ENCODE data around the gene SLC1A3.
A peak's percentile ranks its signal among the peaks of the same experiment; 100 is the strongest.
"Not testable (repeated sequence)": the region's sequence is repeated elsewhere in the genome, so short reads cannot be mapped to it uniquely, and the experiment has no call there.

The SLC1A3 gene

DNA sequence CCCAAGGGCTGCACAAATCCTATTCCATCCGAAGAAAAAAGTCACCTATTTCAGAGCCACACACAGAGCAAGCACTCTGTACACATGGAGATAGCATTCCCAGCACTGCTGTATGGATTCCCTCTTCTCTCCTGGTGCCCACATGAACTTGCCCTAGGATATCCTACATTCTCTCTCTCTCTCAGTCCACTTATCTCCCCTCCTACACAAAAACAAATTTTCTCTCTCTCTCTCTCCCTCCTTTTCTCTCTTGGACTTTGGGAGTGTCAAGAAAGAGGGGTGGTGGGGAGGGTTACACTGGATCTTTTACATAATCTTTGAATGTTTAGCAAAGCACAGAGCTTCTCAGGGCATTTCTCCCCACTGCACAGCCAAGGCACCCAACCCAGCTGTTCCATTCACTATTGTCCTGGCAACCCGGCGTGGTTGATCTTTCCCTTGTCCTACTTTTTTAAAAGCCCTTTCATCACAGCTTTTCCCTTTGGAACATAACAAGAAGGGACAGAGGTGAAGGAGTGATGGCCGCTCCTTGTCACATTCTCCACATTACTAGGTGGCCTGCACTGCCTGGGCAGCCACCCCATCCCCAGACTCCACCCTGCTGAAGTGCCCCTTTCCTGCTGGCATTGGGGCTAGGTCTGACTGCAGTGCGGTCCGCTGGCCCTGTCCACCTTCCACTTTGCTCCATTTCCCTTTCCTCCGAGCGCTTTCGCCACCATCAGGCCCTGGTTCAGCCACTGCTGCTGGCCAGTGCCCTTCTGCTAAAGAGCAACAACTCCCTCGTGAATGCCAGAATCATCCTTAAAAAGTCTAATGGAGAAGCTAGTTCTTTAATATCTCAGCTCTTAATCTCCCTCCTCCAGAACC lies 22.2 kb upstream of the SLC1A3 start:
- H3K4me1 ChIP-seq (ENCODE audit: control insufficient read depth, insufficient read depth, low read length), result no peaks in the 10 kb centered on the region
- H3K36me3 ChIP-seq (ENCODE audit: control insufficient read depth, insufficient read depth, low read length), result no peaks in the 10 kb centered on the region
- no peaks in the 10 kb centered on the region for H3K27me3 ChIP-seq (ENCODE audit: control insufficient read depth, insufficient read depth, low read length)
- H3K4me3 ChIP-seq (ENCODE audit: low read depth, low read length), result no peak overlapping the region
- H3K9me3 ChIP-seq (ENCODE audit: control insufficient read depth, insufficient read depth, low read depth, low read length), result no peaks in the 10 kb centered on the region
- no peak overlapping the region for H3K27ac ChIP-seq (ENCODE audit: low read depth, low read length)
- H3K9ac ChIP-seq (ENCODE audit: low read length), result no peak overlapping the region

DNA sequence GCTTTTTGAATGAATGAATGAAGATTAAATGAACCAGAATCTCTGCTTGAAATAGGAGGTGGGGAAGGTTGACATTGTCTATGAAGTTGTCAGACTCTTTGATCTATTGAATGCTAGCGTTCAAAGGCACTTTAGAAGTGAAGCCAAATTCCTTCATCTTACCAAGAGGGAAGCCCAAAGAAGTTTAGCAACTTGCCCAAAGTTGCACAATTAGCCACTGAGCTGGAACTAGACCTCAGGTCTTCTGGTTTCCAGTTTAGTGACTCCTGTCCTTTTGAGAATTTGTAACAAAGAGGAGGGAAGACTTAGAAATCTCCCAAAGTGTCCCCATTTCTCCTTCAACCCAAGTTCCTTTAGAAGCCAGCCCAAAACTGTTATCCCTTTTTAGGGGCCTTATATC lies 20.7 kb upstream of the SLC1A3 start:
- no peaks in the 10 kb centered on the region for H3K9me3 ChIP-seq (ENCODE audit: control insufficient read depth, insufficient read depth, low read depth, low read length)
- H3K9ac ChIP-seq (ENCODE audit: low read length), result no peak overlapping the region
- no peak overlapping the region for H3K27ac ChIP-seq (ENCODE audit: low read depth, low read length)
- peaks cover 5% of the 10 kb centered on the region for H3K4me1 ChIP-seq (ENCODE audit: control insufficient read depth, insufficient read depth, low read length)
- H3K27me3 ChIP-seq (ENCODE audit: control insufficient read depth, insufficient read depth, low read length), result no peaks in the 10 kb centered on the region
- H3K4me3 ChIP-seq (ENCODE audit: low read depth, low read length), result no peak overlapping the region
- no peaks in the 10 kb centered on the region for H3K36me3 ChIP-seq (ENCODE audit: control insufficient read depth, insufficient read depth, low read length)

DNA sequence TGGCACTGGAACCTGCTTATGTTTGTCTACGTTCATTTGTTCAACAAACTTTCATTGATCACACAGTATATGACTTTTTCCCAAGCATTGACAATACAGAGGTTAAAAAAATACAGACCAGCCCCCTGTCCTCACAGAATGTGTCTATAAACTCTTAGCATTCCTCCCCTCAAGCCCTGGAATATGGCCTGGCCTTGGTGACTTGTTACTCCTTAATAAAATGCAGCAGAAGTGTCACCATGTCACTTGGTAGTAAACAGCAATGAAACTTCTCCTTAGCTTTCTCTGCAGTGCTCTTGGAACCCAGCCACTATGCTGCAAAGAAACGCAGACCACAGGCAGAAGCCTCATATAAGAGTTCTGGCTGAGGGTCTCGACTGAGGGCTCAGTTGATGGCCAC lies 19.1 kb upstream of the SLC1A3 start:
- H3K9ac ChIP-seq (ENCODE audit: low read length), result no peak overlapping the region
- no peaks in the 10 kb centered on the region for H3K27me3 ChIP-seq (ENCODE audit: control insufficient read depth, insufficient read depth, low read length)
- no peak overlapping the region for H3K27ac ChIP-seq (ENCODE audit: low read depth, low read length)
- no peak overlapping the region for H3K4me3 ChIP-seq (ENCODE audit: low read depth, low read length)
- peaks cover 14% of the 10 kb centered on the region for H3K4me1 ChIP-seq (ENCODE audit: control insufficient read depth, insufficient read depth, low read length)
- no peaks in the 10 kb centered on the region for H3K9me3 ChIP-seq (ENCODE audit: control insufficient read depth, insufficient read depth, low read depth, low read length)
- no peaks in the 10 kb centered on the region for H3K36me3 ChIP-seq (ENCODE audit: control insufficient read depth, insufficient read depth, low read length)

DNA sequence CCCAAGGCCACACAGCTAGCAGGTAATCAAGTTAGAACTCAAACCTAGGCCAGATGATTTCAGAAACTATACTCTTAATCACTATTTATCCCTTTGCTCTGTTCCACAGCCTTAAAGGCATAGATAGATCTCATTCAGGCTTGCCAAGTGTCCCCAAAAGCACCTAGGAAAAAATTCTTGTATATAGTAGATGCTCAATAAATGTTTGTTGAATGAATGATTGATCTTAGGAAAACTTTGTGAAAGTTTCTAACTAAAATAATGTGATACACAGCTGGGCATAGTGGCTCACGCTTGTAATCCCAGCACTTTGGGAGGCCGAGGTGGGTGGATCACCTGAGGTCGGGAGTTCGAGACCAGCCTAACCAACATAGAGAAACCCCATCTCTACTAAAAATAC lies 16.7 kb upstream of the SLC1A3 start:
- H3K27ac ChIP-seq (ENCODE audit: low read depth, low read length); H3K36me3 ChIP-seq (ENCODE audit: control insufficient read depth, insufficient read depth, low read length); H3K27me3 ChIP-seq (ENCODE audit: control insufficient read depth, insufficient read depth, low read length); H3K9me3 ChIP-seq (ENCODE audit: control insufficient read depth, insufficient read depth, low read depth, low read length); H3K4me3 ChIP-seq (ENCODE audit: low read depth, low read length); H3K9ac ChIP-seq (ENCODE audit: low read length): not testable (repeated sequence)
- peaks cover 14% of the 10 kb centered on the region for H3K4me1 ChIP-seq (ENCODE audit: control insufficient read depth, insufficient read depth, low read length)

DNA sequence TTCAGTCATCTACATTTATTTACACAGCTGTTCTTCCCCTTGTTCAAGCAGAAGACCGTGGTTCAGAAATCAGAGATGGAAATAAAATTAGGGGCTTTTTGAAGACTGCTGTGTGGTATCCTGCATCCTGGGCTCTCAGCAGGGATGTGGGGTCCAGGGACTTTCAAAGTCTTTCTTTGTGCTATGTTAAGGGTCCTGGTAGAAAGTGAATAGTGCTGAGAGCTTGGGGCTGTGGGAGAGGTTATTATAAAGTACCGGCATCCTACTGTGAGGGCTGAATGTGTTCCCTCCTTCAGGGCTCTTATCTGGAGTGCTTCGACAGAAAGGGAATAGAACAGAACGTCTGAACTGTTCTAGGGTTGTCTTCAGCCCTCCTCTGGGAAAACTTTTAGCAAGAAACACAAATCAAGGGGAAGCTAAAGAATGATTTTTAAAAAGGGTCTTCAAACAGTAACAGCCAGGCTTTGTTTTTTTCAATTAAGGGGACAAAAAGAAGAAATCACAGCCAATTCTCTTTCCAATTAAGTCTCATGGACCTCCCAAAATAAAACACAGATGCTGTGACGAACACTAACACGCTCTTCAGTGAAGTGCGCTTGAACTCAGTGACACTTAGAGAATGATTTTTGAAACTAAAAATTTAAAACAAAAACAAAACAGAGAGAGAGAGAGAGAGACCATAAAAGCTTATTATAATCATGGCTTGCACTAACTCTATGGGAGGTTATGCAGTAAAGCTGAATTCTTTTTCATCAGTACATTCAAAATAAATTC lies 15.7 kb upstream of the SLC1A3 start:
- H3K9me3 ChIP-seq (ENCODE audit: control insufficient read depth, insufficient read depth, low read depth, low read length), result no peaks in the 10 kb centered on the region
- H3K36me3 ChIP-seq (ENCODE audit: control insufficient read depth, insufficient read depth, low read length), result no peaks in the 10 kb centered on the region
- H3K4me1 ChIP-seq (ENCODE audit: control insufficient read depth, insufficient read depth, low read length), result peaks cover 14% of the 10 kb centered on the region
- no peak overlapping the region for H3K9ac ChIP-seq (ENCODE audit: low read length)
- H3K4me3 ChIP-seq (ENCODE audit: low read depth, low read length), result peak overlapping the region; percentile 11; the same call in 1 of the 2 replicates
- H3K27me3 ChIP-seq (ENCODE audit: control insufficient read depth, insufficient read depth, low read length), result no peaks in the 10 kb centered on the region
- no peak overlapping the region for H3K27ac ChIP-seq (ENCODE audit: low read depth, low read length)

DNA sequence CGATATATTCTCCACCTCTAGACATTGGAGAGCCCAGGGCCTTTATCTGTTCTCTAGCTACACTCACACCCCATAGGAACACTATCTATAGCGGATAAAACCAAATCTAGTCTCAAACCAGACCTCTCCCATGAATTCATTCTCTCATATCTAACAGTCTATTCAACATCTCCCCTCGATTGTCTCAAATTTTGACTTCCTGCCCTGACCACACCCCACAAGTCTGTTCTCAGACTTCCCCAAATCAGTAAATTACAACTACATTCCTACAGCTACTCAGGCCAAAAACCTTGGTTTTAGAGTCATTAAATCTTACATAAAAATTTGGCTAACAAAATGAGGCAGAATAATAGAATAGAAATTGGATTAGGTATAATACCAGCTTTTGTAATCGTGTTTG lies 12.5 kb upstream of the SLC1A3 start:
- no peaks in the 10 kb centered on the region for H3K27me3 ChIP-seq (ENCODE audit: control insufficient read depth, insufficient read depth, low read length)
- no peak overlapping the region for H3K9ac ChIP-seq (ENCODE audit: low read length)
- peaks cover 31% of the 10 kb centered on the region for H3K4me1 ChIP-seq (ENCODE audit: control insufficient read depth, insufficient read depth, low read length)
- no peak overlapping the region for H3K27ac ChIP-seq (ENCODE audit: low read depth, low read length)
- no peaks in the 10 kb centered on the region for H3K9me3 ChIP-seq (ENCODE audit: control insufficient read depth, insufficient read depth, low read depth, low read length)
- H3K36me3 ChIP-seq (ENCODE audit: control insufficient read depth, insufficient read depth, low read length), result no peaks in the 10 kb centered on the region
- H3K4me3 ChIP-seq (ENCODE audit: low read depth, low read length), result no peak overlapping the region

DNA sequence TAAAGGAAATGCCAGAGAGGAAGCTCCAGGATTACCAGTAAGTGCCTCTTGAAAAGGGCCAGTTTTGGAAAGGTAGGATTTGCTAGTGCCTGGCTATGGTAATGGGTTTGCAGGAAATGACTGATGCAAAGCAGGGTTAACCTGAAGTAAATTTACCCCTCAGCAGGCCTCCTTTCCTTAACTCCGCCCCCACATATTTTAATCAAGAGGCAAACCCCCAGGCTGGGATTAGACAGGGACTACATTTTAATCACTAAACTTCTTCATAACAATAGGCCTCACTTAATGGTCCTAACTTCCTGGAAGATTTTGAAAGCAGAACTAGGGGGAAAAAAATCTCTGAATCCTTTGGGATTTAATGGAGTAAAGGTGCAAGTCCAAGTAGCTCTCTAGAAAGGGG lies 10.2 kb upstream of the SLC1A3 start:
- H3K36me3 ChIP-seq (ENCODE audit: control insufficient read depth, insufficient read depth, low read length), result no peaks in the 10 kb centered on the region
- peaks cover 26% of the 10 kb centered on the region for H3K4me1 ChIP-seq (ENCODE audit: control insufficient read depth, insufficient read depth, low read length)
- no peaks in the 10 kb centered on the region for H3K9me3 ChIP-seq (ENCODE audit: control insufficient read depth, insufficient read depth, low read depth, low read length)
- H3K9ac ChIP-seq (ENCODE audit: low read length), result no peak overlapping the region
- peak overlapping the region; percentile 41 for H3K4me3 ChIP-seq (ENCODE audit: low read depth, low read length)
- H3K27me3 ChIP-seq (ENCODE audit: control insufficient read depth, insufficient read depth, low read length), result no peaks in the 10 kb centered on the region
- peak overlapping the region; percentile 83 for H3K27ac ChIP-seq (ENCODE audit: low read depth, low read length)

DNA sequence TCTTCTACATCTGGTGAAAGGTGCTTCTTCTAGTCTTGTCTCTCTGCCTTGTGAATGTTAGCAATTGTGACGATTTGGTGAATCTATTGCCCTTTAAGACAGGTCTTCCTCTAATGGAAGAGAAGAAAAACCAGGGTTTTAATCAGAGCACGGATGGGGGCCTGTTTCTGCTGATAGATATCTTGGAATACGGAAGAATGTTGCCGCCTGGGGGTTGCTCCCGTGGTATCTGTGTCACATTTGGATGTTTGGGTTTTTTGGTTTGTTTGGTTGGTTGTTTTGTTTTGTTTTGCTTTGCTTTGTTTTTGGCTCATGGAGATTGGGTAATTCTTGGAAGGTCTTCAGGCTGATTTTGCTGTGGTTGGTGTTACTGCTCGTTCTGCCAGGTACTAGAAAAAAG lies 9.7 kb upstream of the SLC1A3 start:
- no peaks in the 10 kb centered on the region for H3K36me3 ChIP-seq (ENCODE audit: control insufficient read depth, insufficient read depth, low read length)
- H3K9me3 ChIP-seq (ENCODE audit: control insufficient read depth, insufficient read depth, low read depth, low read length), result no peaks in the 10 kb centered on the region
- peak overlapping the region; percentile 64 for H3K9ac ChIP-seq (ENCODE audit: low read length)
- no peaks in the 10 kb centered on the region for H3K27me3 ChIP-seq (ENCODE audit: control insufficient read depth, insufficient read depth, low read length)
- H3K27ac ChIP-seq (ENCODE audit: low read depth, low read length), result peak overlapping the region; percentile 83
- H3K4me1 ChIP-seq (ENCODE audit: control insufficient read depth, insufficient read depth, low read length), result peaks cover 24% of the 10 kb centered on the region; the same call in 1 of the 2 replicates
- H3K4me3 ChIP-seq (ENCODE audit: low read depth, low read length), result peak overlapping the region; percentile 41

DNA sequence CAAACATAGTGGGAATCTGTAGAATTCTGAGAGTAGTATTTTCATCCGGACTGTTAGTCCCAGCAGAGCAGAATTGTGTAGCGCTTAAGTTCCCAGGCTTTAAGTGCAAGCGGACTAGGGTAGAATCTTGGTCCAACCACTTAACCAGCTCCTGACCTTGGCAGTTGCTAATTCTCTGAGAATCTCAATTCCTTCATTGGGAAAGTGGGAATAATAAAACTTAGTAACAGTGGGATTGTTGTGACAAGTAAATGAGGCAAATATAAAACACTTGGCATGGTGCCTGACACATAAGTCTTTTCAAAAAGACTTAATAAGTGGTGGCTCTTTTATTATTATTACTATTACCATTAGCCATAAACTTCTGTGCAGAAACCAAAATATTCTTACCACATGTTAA lies 8.4 kb upstream of the SLC1A3 start:
- Histone ChIP-seq H3K27me3 (ENCODE audit: control insufficient read depth, insufficient read depth, low read length) (no peaks in the 10 kb centered on the region), H3K9ac (ENCODE audit: low read length) (no peak overlapping the region), H3K4me1 (ENCODE audit: control insufficient read depth, insufficient read depth, low read length) (peaks cover 29% of the 10 kb centered on the region), H3K9me3 (ENCODE audit: control insufficient read depth, insufficient read depth, low read depth, low read length) (no peaks in the 10 kb centered on the region), H3K36me3 (ENCODE audit: control insufficient read depth, insufficient read depth, low read length) (no peaks in the 10 kb centered on the region), H3K4me3 (ENCODE audit: low read depth, low read length) (no peak overlapping the region), H3K27ac (ENCODE audit: low read depth, low read length) (no peak overlapping the region)

DNA sequence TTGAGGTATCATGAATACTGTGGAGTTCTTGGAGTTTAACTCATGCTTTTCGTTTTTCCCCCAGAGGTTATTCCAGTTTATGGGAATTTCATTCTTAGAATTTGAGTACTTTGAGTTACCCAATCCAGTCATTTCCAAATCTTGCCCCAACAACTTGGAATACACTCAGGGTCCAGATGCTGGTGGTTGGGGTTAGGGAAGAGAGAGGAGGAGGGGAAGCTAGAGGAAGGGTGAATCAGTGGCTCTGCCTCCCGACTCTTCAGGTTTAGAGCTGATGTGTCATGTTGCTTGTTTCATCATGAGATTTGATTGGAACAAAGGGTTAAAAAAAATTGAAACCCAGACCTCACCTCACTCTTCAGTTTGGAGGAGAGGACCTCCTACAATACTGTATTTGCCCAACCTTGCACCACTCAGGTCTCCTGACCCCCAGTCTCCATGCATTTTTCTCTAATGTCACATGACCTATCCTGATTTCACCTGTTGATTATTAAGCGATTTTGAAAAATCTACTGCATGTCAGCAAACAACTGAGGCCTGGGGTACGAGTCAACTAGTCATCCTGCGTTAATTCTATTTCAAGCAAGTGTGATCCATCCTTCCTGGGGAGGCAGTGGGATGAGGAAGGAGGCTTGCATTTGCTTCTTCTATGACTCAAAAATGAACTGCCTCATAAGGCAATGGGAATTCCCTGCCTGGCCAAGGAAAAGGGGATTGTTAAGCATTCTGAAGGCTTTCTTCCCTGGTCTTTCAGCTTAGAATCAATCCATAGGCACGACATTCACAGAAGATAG lies 6.2 kb upstream of the SLC1A3 start:
- no peaks in the 10 kb centered on the region for H3K36me3 ChIP-seq (ENCODE audit: control insufficient read depth, insufficient read depth, low read length)
- no peaks in the 10 kb centered on the region for H3K27me3 ChIP-seq (ENCODE audit: control insufficient read depth, insufficient read depth, low read length)
- no peaks in the 10 kb centered on the region for H3K9me3 ChIP-seq (ENCODE audit: control insufficient read depth, insufficient read depth, low read depth, low read length)
- no peak overlapping the region for H3K4me3 ChIP-seq (ENCODE audit: low read depth, low read length)
- H3K27ac ChIP-seq (ENCODE audit: low read depth, low read length), result no peak overlapping the region
- H3K9ac ChIP-seq (ENCODE audit: low read length), result no peak overlapping the region
- H3K4me1 ChIP-seq (ENCODE audit: control insufficient read depth, insufficient read depth, low read length), result peaks cover 38% of the 10 kb centered on the region
